Activated CD8-positive, alpha-beta T cell treated with anti-CD3 and anti-CD28 coated beads, Interleukin-2, amount 10 ng/mL, durations not matched to agents 7 days and 5 days (primary cell): ENCODE data around the gene ATXN1. TPM values are rescaled to one million over a fixed set of nuclear protein-coding genes. Genes with fewer than 3 reads are reported as not detected.

ENCODE experiments used
- ATAC-seq: fragments of 150-1000 bp; cut with Tn5 transposase; one replicate; pipeline ENCODE4 v1.10.0; 2021; ENCODE audit warnings: moderate library complexity
- CTCF ChIA-PET: fragments of 350-600 bp; sonication (Branson Sonifier 250); formaldehyde crosslinking; loops from one replicate; lab custom pipeline; 2021; ENCODE audit warnings: antibody characterized with exemption; lab: Charles Lee
- POLR2A ChIA-PET: fragments of 350-600 bp; sonication (Branson Sonifier 250); formaldehyde crosslinking; loops from one replicate; lab custom pipeline; 2021; ENCODE audit warnings: antibody characterized with exemption; lab: Charles Lee
- DNase-seq: peaks from one replicate; pipeline ENCODE4 v3.0.0-alpha.2; 2020
- H3K27ac Mint-ChIP-seq: one replicate; pipeline ENCODE4 v1.8.0; 2021; ENCODE audit warnings: mild to moderate bottlenecking, mixed read lengths
- H3K27me3 Mint-ChIP-seq: one replicate; pipeline ENCODE4 v1.8.0; 2021; ENCODE audit warnings: low read depth, mixed read lengths
- H3K36me3 Mint-ChIP-seq: one replicate; pipeline ENCODE4 v1.8.0; 2021; ENCODE audit warnings: low read depth, mixed read lengths
- H3K4me1 Mint-ChIP-seq: one replicate; pipeline ENCODE4 v1.8.0; 2021; ENCODE audit warnings: low read depth, mixed read lengths
- H3K4me3 Mint-ChIP-seq: one replicate; pipeline ENCODE4 v1.8.0; 2021; ENCODE audit warnings: mild to moderate bottlenecking, mixed read lengths
- H3K9me3 Mint-ChIP-seq: one replicate; pipeline ENCODE4 v1.8.0; 2022; ENCODE audit warnings: mixed read lengths; ENCODE audit not compliant: insufficient read depth
- total RNA-seq, 2 experiments: library from RNA; stranded (reverse); gene quantifications; one replicate each; pipeline ENCODE4 v1.2.3, GENCODE V29; 2021

ATXN1 gene
- total RNA-seq, 2 experiments from 2014 or later = 36.7 to 42.9 TPM

GRCh38 chr6:16339265-16339587 lies 422.0 kb downstream of the ATXN1 start:
- H3K27ac Mint-ChIP-seq = no peak overlapping the region
- POLR2A ChIA-PET = no interaction called here
- CTCF ChIA-PET = interaction anchor here (0.8 to 2.0 kb wide), 2 partner anchors 17 to 71 kb away, joined by 3 to 4 read pairs; no protein-coding TSS in a partner anchor

GRCh38 chr6:16338577-16339264 lies 422.5 kb downstream of the ATXN1 start:
- no peaks in the 10 kb centered on the region for H3K36me3 Mint-ChIP-seq
- no peaks in the 10 kb centered on the region for H3K9me3 Mint-ChIP-seq
- no peaks in the 10 kb centered on the region for H3K4me1 Mint-ChIP-seq
- no peak for ATAC-seq
- no peak overlapping the region for H3K4me3 Mint-ChIP-seq
- H3K27ac Mint-ChIP-seq = no peak overlapping the region
- DNase-seq = no peak
- CTCF ChIA-PET = interaction anchor here (0.8 to 2.0 kb wide), 2 partner anchors 16 to 71 kb away, joined by 3 to 4 read pairs; no protein-coding TSS in a partner anchor
- no peaks in the 10 kb centered on the region for H3K27me3 Mint-ChIP-seq
- POLR2A ChIA-PET = no interaction called here

More at GRCh38 chr6:16339265-16339587, 422.0 kb downstream of the ATXN1 start:
- Mint-ChIP-seq H3K9me3 (no peaks in the 10 kb centered on the region), H3K36me3 (no peaks in the 10 kb centered on the region), H3K27me3 (no peaks in the 10 kb centered on the region), H3K4me1 (no peaks in the 10 kb centered on the region), H3K4me3 (no peak overlapping the region)
- DNase-seq = no peak
- no peak for ATAC-seq

GRCh38 chr6:16337295-16337975 lies 423.8 kb downstream of the ATXN1 start:
- no peaks in the 10 kb centered on the region for H3K9me3 Mint-ChIP-seq

GRCh38 chr6:16336911-16337294 lies 424.4 kb downstream of the ATXN1 start:
- no peaks in the 10 kb centered on the region for H3K27me3 Mint-ChIP-seq
- no peak for ATAC-seq
- H3K4me1 Mint-ChIP-seq = no peaks in the 10 kb centered on the region
- ChIA-PET POLR2A (no interaction called here), CTCF (interaction anchor here (0.8 to 6.9 kb wide), 5 partner anchors 16 to 426 kb away, joined by 3 to 109 read pairs (median 4); partner anchors contain the start of gene ATXN1)
- no peaks in the 10 kb centered on the region for H3K9me3 Mint-ChIP-seq
- no peak overlapping the region for H3K4me3 Mint-ChIP-seq
- no peak for DNase-seq
- H3K27ac Mint-ChIP-seq = no peak overlapping the region
- no peaks in the 10 kb centered on the region for H3K36me3 Mint-ChIP-seq

More at GRCh38 chr6:16337295-16337975, 423.8 kb downstream of the ATXN1 start:
- ChIA-PET POLR2A (no interaction called here), CTCF (interaction anchor here (0.8 to 1.5 kb wide), 4 partner anchors 174 to 426 kb away, joined by 3 to 4 read pairs (median 4); partner anchors contain the start of gene ATXN1)
- no peak overlapping the region for H3K27ac Mint-ChIP-seq
- ATAC-seq (no peak), DNase-seq (no peak)
- H3K4me3 Mint-ChIP-seq = no peak overlapping the region
- no peaks in the 10 kb centered on the region for H3K4me1 Mint-ChIP-seq
- H3K36me3 Mint-ChIP-seq = no peaks in the 10 kb centered on the region
- H3K27me3 Mint-ChIP-seq = no peaks in the 10 kb centered on the region

GRCh38 chr6:16336056-16336818 lies 425.0 kb downstream of the ATXN1 start:
- CTCF ChIA-PET = interaction anchor here (1.1 to 6.9 kb wide), 3 partner anchors 16 to 425 kb away, joined by 4 to 109 read pairs (median 4); partner anchors contain the start of gene ATXN1
- Mint-ChIP-seq H3K36me3 (no peaks in the 10 kb centered on the region), H3K4me3 (no peak overlapping the region), H3K27ac (no peak overlapping the region), H3K27me3 (no peaks in the 10 kb centered on the region), H3K4me1 (no peaks in the 10 kb centered on the region), H3K9me3 (no peaks in the 10 kb centered on the region)
- DNase-seq = no peak
- no peak for ATAC-seq
- POLR2A ChIA-PET = no interaction called here

- H3K27ac Mint-ChIP-seq = no peak overlapping the region
Measured at GRCh38 chr6:16335176-16335575, 426.1 kb downstream of the ATXN1 start.

GRCh38 chr6:16334671-16335070 lies 426.6 kb downstream of the ATXN1 start:
- POLR2A ChIA-PET = no interaction called here
- Mint-ChIP-seq H3K36me3 (no peaks in the 10 kb centered on the region), H3K27ac (no peak overlapping the region)

More at GRCh38 chr6:16335176-16335575, 426.1 kb downstream of the ATXN1 start:
- no peak for DNase-seq
- H3K27me3 Mint-ChIP-seq = no peaks in the 10 kb centered on the region
- ATAC-seq = no peak
- H3K4me1 Mint-ChIP-seq = no peaks in the 10 kb centered on the region
- H3K4me3 Mint-ChIP-seq = no peak overlapping the region
- ChIA-PET CTCF (interaction anchor here (2.0 to 6.9 kb wide), 4 partner anchors 10 to 428 kb away, joined by 10 to 109 read pairs (median 44); partner anchors contain the start of gene ATXN1), POLR2A (no interaction called here)
- H3K36me3 Mint-ChIP-seq = no peaks in the 10 kb centered on the region
- H3K9me3 Mint-ChIP-seq = no peaks in the 10 kb centered on the region

GRCh38 chr6:16333580-16333979 lies 427.7 kb downstream of the ATXN1 start:
- ChIA-PET CTCF (interaction anchor here (1.1 to 6.9 kb wide), 16 partner anchors 11 to 632 kb away, joined by 3 to 109 read pairs (median 4); partner anchors contain the start of gene ATXN1), POLR2A (no interaction called here)
- ATAC-seq (no peak), DNase-seq (no peak)
- Mint-ChIP-seq H3K36me3 (no peaks in the 10 kb centered on the region), H3K4me1 (no peaks in the 10 kb centered on the region), H3K9me3 (no peaks in the 10 kb centered on the region), H3K27me3 (no peaks in the 10 kb centered on the region), H3K27ac (no peak overlapping the region), H3K4me3 (no peak overlapping the region)

More at GRCh38 chr6:16334671-16335070, 426.6 kb downstream of the ATXN1 start:
- Mint-ChIP-seq H3K9me3 (no peaks in the 10 kb centered on the region), H3K4me3 (no peak overlapping the region), H3K4me1 (no peaks in the 10 kb centered on the region), H3K27me3 (no peaks in the 10 kb centered on the region)
- DNase-seq (no peak), ATAC-seq (no peak)
- CTCF ChIA-PET = interaction anchor here (1.6 to 6.9 kb wide), 6 partner anchors 10 to 630 kb away, joined by 3 to 109 read pairs (median 19); partner anchors contain the start of gene ATXN1

GRCh38 chr6:16332175-16332542 lies 429.1 kb downstream of the ATXN1 start:
- peak; percentile 94 for ATAC-seq

GRCh38 chr6:16331384-16332174 lies 429.7 kb downstream of the ATXN1 start:
- Mint-ChIP-seq H3K27me3 (no peaks in the 10 kb centered on the region), H3K36me3 (peaks cover 11% of the 10 kb centered on the region), H3K4me3 (no peak overlapping the region), H3K4me1 (no peaks in the 10 kb centered on the region), H3K27ac (no peak overlapping the region), H3K9me3 (no peaks in the 10 kb centered on the region)
- POLR2A ChIA-PET = interaction anchor here (1.0 to 1.3 kb wide), 2 partner anchors 48 to 430 kb away, joined by 3 read pairs; partner anchors contain the start of gene ATXN1
- ATAC-seq = peak; percentile 65
- CTCF ChIA-PET = interaction anchor here (0.6 to 6.9 kb wide), 61 partner anchors 9 to 624 kb away, joined by 3 to 109 read pairs (median 3); partner anchors contain the start of gene ATXN1
- peak; percentile 78 for DNase-seq

More at GRCh38 chr6:16332175-16332542, 429.1 kb downstream of the ATXN1 start:
- Mint-ChIP-seq H3K4me3 (no peak overlapping the region), H3K9me3 (no peaks in the 10 kb centered on the region), H3K27ac (no peak overlapping the region), H3K27me3 (no peaks in the 10 kb centered on the region), H3K4me1 (no peaks in the 10 kb centered on the region), H3K36me3 (peaks cover 7% of the 10 kb centered on the region)
- CTCF ChIA-PET = interaction anchor here (0.6 to 6.9 kb wide), 63 partner anchors 9 to 623 kb away, joined by 3 to 109 read pairs (median 3); partner anchors contain the start of gene ATXN1
- DNase-seq = peak; percentile 86
- POLR2A ChIA-PET = interaction anchor here (1.0 to 1.3 kb wide), 2 partner anchors 48 to 429 kb away, joined by 3 read pairs; partner anchors contain the start of gene ATXN1
